ENCODE results near the gene ZDHHC7.
A peak's percentile ranks its signal among the peaks of the same experiment; 100 is the strongest.

GRCh38 chr16:85056211-85056748 lies 44.9 kb upstream of the ZDHHC7 start:
- TF ChIP-seq CTCF (conservative IDR thresholded peaks at IDR 0.05 in 1 of 2, IDR thresholded peaks at IDR 0.05 in 1 of 2; ENCODE audit: low read depth in 1 of 2, low read length in 2 of 2) (peak; percentile 45 to 72), EZH2 (IDR thresholded peaks at IDR 0.05; ENCODE audit: low read length, missing control alignments) (no peak)
